ENCODE measurements around the gene STK38.

Gene STK38

GRCh38 chr6:36501686-36502085 is 45.6 kb downstream of the STK38 start:
- H3K9me3 ChIP-seq (ENCODE audit: insufficient read depth, low read depth, low read length): no peaks in the 10 kb centered on the region
- H3K9ac ChIP-seq (ENCODE audit: low read depth, low read length, poor library complexity, severe bottlenecking): no peak overlapping the region
- no peaks in the 10 kb centered on the region for H3K9me2 ChIP-seq (replicated peaks; ENCODE audit: low read depth, low read length)

GRCh38 chr6:36499918-36500317 is 47.4 kb downstream of the STK38 start:
- Histone ChIP-seq H3K36me3 (ENCODE audit: insufficient read depth, low read length) (peaks cover 60% of the 10 kb centered on the region; the same call in 1 of the 2 replicates), H3K9me2 (replicated peaks; ENCODE audit: low read depth, low read length) (no peaks in the 10 kb centered on the region), H3K4me1 (ENCODE audit: insufficient read depth, low read length, poor library complexity, severe bottlenecking) (no peaks in the 10 kb centered on the region), H3K9ac (ENCODE audit: low read depth, low read length, poor library complexity, severe bottlenecking) (no peak overlapping the region), H3K27me3 (ENCODE audit: insufficient read depth, low read length, poor library complexity, severe bottlenecking) (no peaks in the 10 kb centered on the region), H3K4me2 (ENCODE audit: low read depth, low read length, poor library complexity, severe bottlenecking) (no peak overlapping the region), H3K9me3 (ENCODE audit: insufficient read depth, low read depth, low read length) (no peaks in the 10 kb centered on the region), H3K79me2 (ENCODE audit: insufficient read depth, low read length) (no peaks in the 10 kb centered on the region), H3F3A (ENCODE audit: low read depth) (no peaks in the 10 kb centered on the region), H3K4me3 (ENCODE audit: low read length, poor library complexity, severe bottlenecking) (no peak overlapping the region), H4K20me1 (ENCODE audit: insufficient read depth, low read length, poor library complexity, severe bottlenecking) (no peaks in the 10 kb centered on the region), H2AFZ (ENCODE audit: low read length) (no peak overlapping the region)
- TF ChIP-seq CTCF (conservative IDR thresholded peaks at IDR 0.05; ENCODE audit: low read length): no peak
- TF ChIP-seq EZH2phosphoT487 (IDR thresholded peaks at IDR 0.05; ENCODE audit: borderline replicate concordance): no peak

More at GRCh38 chr6:36501686-36502085, 45.6 kb downstream of the STK38 start:
- Histone ChIP-seq H2AFZ (ENCODE audit: low read length) (no peak overlapping the region), H3K79me2 (ENCODE audit: insufficient read depth, low read length) (no peaks in the 10 kb centered on the region), H3K4me2 (ENCODE audit: low read depth, low read length, poor library complexity, severe bottlenecking) (no peak overlapping the region), H4K20me1 (ENCODE audit: insufficient read depth, low read length, poor library complexity, severe bottlenecking) (no peaks in the 10 kb centered on the region), H3K27me3 (ENCODE audit: insufficient read depth, low read length, poor library complexity, severe bottlenecking) (no peaks in the 10 kb centered on the region), H3K36me3 (ENCODE audit: insufficient read depth, low read length) (peaks cover 62% of the 10 kb centered on the region; the same call in 1 of the 2 replicates), H3K4me3 (ENCODE audit: low read length, poor library complexity, severe bottlenecking) (no peak overlapping the region), H3K4me1 (ENCODE audit: insufficient read depth, low read length, poor library complexity, severe bottlenecking) (no peaks in the 10 kb centered on the region), H3F3A (ENCODE audit: low read depth) (no peaks in the 10 kb centered on the region)
- TF ChIP-seq EZH2phosphoT487 (IDR thresholded peaks at IDR 0.05; ENCODE audit: borderline replicate concordance) (no peak), CTCF (conservative IDR thresholded peaks at IDR 0.05; ENCODE audit: low read length) (no peak)

GRCh38 chr6:36495086-36495485 is 52.2 kb downstream of the STK38 start:
- no peak overlapping the region for H2AFZ ChIP-seq (ENCODE audit: low read length)
- H3K79me2 ChIP-seq (ENCODE audit: insufficient read depth, low read length): no peaks in the 10 kb centered on the region
- no peak overlapping the region for H3K9ac ChIP-seq (ENCODE audit: low read depth, low read length, poor library complexity, severe bottlenecking)
- H3K4me3 ChIP-seq (ENCODE audit: low read length, poor library complexity, severe bottlenecking): no peak overlapping the region
- H3K9me3 ChIP-seq (ENCODE audit: insufficient read depth, low read depth, low read length): no peaks in the 10 kb centered on the region
- H3K36me3 ChIP-seq (ENCODE audit: insufficient read depth, low read length): peaks cover 64% of the 10 kb centered on the region; the same call in 1 of the 2 replicates
- H4K20me1 ChIP-seq (ENCODE audit: insufficient read depth, low read length, poor library complexity, severe bottlenecking): peaks cover 3% of the 10 kb centered on the region
- TF ChIP-seq EZH2phosphoT487 (IDR thresholded peaks at IDR 0.05; ENCODE audit: borderline replicate concordance) (no peak), CTCF (conservative IDR thresholded peaks at IDR 0.05; ENCODE audit: low read length) (no peak)
- no peaks in the 10 kb centered on the region for H3K4me1 ChIP-seq (ENCODE audit: insufficient read depth, low read length, poor library complexity, severe bottlenecking)
- no peak overlapping the region for H3K4me2 ChIP-seq (ENCODE audit: low read depth, low read length, poor library complexity, severe bottlenecking)
- H3F3A ChIP-seq (ENCODE audit: low read depth): no peaks in the 10 kb centered on the region
- H3K27me3 ChIP-seq (ENCODE audit: insufficient read depth, low read length, poor library complexity, severe bottlenecking): no peaks in the 10 kb centered on the region
- no peaks in the 10 kb centered on the region for H3K9me2 ChIP-seq (replicated peaks; ENCODE audit: low read depth, low read length)

All from Loucy (cell line).